ENCODE data around the gene PLD5.

GRCh38 chr1:242128951-242129502 lies 395.5 kb downstream of the PLD5 start:
- TF ChIP-seq CTCF (IDR thresholded peaks at IDR 0.05; ENCODE audit: low read length) (peak; percentile 39), EZH2 (optimal IDR thresholded peaks at IDR 0.05; ENCODE audit: low read depth, low read length) (no peak), EZH2phosphoT487 (IDR thresholded peaks at IDR 0.05; ENCODE audit: low read length) (no peak)

Data from MM.1S (cell line).